HEK293 (cell line): Measurements from ENCODE around the gene RPS23.

ENCODE experiments used
- GLI4 ChIP-seq: fragments of 450-650 bp; formaldehyde crosslinking; IDR thresholded peaks from 2 replicates; pipeline ENCODE4 v1.5.1; 2016; ENCODE audit warnings: missing biosample characterization, missing genetic modification characterization
- ZBTB20 ChIP-seq: fragments of 450-650 bp; formaldehyde crosslinking; IDR thresholded peaks from 2 replicates; pipeline ENCODE4 v1.5.1; 2016; ENCODE audit warnings: missing biosample characterization, missing genetic modification characterization
- ZNF18 ChIP-seq: fragments of 450-650 bp; formaldehyde crosslinking; IDR thresholded peaks from 2 replicates; pipeline ENCODE4 v1.5.1; 2016; ENCODE audit warnings: missing biosample characterization, missing genetic modification characterization
- ZNF777 ChIP-seq: fragments of 450-650 bp; formaldehyde crosslinking; IDR thresholded peaks from 2 replicates; pipeline ENCODE4 v1.5.1; 2017; ENCODE audit warnings: missing biosample characterization, missing genetic modification characterization, borderline replicate concordance
- TF ChIP-seq, protein P1 (sequence below): fragments of 450-650 bp; formaldehyde crosslinking; IDR thresholded peaks from 2 replicates; pipeline ENCODE4 v1.5.1; 2016; ENCODE audit warnings: missing biosample characterization, missing genetic modification characterization
- TF ChIP-seq, protein P2 (sequence below): fragments of 450-650 bp; formaldehyde crosslinking; IDR thresholded peaks from 2 replicates; pipeline ENCODE4 v1.5.1; 2016; ENCODE audit warnings: missing biosample characterization, missing genetic modification characterization, low read depth

GRCh38 chr5:82276800-82277612 lies 1.1 kb downstream of the RPS23 start:
- TF ChIP-seq, protein P1, sequence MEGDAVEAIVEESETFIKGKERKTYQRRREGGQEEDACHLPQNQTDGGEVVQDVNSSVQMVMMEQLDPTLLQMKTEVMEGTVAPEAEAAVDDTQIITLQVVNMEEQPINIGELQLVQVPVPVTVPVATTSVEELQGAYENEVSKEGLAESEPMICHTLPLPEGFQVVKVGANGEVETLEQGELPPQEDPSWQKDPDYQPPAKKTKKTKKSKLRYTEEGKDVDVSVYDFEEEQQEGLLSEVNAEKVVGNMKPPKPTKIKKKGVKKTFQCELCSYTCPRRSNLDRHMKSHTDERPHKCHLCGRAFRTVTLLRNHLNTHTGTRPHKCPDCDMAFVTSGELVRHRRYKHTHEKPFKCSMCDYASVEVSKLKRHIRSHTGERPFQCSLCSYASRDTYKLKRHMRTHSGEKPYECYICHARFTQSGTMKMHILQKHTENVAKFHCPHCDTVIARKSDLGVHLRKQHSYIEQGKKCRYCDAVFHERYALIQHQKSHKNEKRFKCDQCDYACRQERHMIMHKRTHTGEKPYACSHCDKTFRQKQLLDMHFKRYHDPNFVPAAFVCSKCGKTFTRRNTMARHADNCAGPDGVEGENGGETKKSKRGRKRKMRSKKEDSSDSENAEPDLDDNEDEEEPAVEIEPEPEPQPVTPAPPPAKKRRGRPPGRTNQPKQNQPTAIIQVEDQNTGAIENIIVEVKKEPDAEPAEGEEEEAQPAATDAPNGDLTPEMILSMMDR (tag by site-specific recombination), result no peak
- no peak for TF ChIP-seq ZBTB20 (tag by site-specific recombination)
- no peak for TF ChIP-seq ZNF777 (tag by site-specific recombination)
- TF ChIP-seq, protein P2, sequence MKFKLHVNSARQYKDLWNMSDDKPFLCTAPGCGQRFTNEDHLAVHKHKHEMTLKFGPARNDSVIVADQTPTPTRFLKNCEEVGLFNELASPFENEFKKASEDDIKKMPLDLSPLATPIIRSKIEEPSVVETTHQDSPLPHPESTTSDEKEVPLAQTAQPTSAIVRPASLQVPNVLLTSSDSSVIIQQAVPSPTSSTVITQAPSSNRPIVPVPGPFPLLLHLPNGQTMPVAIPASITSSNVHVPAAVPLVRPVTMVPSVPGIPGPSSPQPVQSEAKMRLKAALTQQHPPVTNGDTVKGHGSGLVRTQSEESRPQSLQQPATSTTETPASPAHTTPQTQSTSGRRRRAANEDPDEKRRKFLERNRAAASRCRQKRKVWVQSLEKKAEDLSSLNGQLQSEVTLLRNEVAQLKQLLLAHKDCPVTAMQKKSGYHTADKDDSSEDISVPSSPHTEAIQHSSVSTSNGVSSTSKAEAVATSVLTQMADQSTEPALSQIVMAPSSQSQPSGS (tag by site-specific recombination), result no peak
- TF ChIP-seq ZNF18 (tag by site-specific recombination), result no peak
- TF ChIP-seq GLI4 (tag by site-specific recombination), result no peak
